Measurements from ENCODE around the gene PML. TPM values are rescaled to one million over a fixed set of nuclear protein-coding genes. Genes with fewer than 3 reads are reported as not detected.

Gene PML
- total RNA-seq, 1 experiment from 2014 or later = 24.6 TPM

- no peak overlapping the region for H2BK120ac ChIP-seq (ENCODE audit: low read depth, low read length, poor library complexity, severe bottlenecking)
- Mint-ChIP-seq H3K4me3 (peak overlapping the region; percentile 90 to 93), H3K9me3 (no peaks in the 10 kb centered on the region; a peak in 1 of 5 replicates), H3K36me3 (ENCODE audit: insufficient read depth in 1 of 3, low read depth in 3 of 3) (peaks cover 0 to 13% (median 8%) of the 10 kb centered on the region in 3 experiments; a peak in 5 of 7 replicates), H3K27ac (peak overlapping the region; percentile 27 to 92 (median 89); a peak in 5 of 7 replicates), H3K4me1 (peaks cover 21 to 28% of the 10 kb centered on the region in 2 experiments), H3K27me3 (ENCODE audit: low read depth) (peaks cover 16% of the 10 kb centered on the region)
- H2BK20ac ChIP-seq (ENCODE audit: low read depth, low read length, poor library complexity, severe bottlenecking) = no peak overlapping the region
- no peak overlapping the region for H2BK12ac ChIP-seq (ENCODE audit: insufficient read length, low read depth, low read length)
- H3K4me2 ChIP-seq (ENCODE audit: insufficient read depth, insufficient read length, low read length) = peak overlapping the region; percentile 83
- H4K20me1 ChIP-seq (ENCODE audit: control insufficient read depth, insufficient read depth, insufficient read length) = no peaks in the 10 kb centered on the region
- no peak overlapping the region for H4K5ac ChIP-seq (ENCODE audit: insufficient read length, low read depth, low read length)
- no peaks in the 10 kb centered on the region for H3K27me3 ChIP-seq (ENCODE audit: insufficient read depth, low read length)
- no peak overlapping the region for H4K91ac ChIP-seq (ENCODE audit: insufficient read length, low read depth, low read length)
- H3K23ac ChIP-seq (ENCODE audit: insufficient read length, low read depth, low read length) = no peak overlapping the region
- no peak for TF ChIP-seq CTCF (conservative IDR thresholded peaks at IDR 0.05)
- H3K9me3 ChIP-seq (ENCODE audit: control insufficient read depth, low read depth, low read length) = no peaks in the 10 kb centered on the region
- H3K79me1 ChIP-seq (ENCODE audit: insufficient read depth, low read depth, low read length, poor library complexity, severe bottlenecking) = peaks cover 3% of the 10 kb centered on the region
- H3K56ac ChIP-seq (ENCODE audit: insufficient read length, low read depth, low read length) = no peak overlapping the region
- no peak overlapping the region for H3K18ac ChIP-seq (ENCODE audit: insufficient read length, low read depth, low read length)
- no peak overlapping the region for H3T11ph ChIP-seq (ENCODE audit: low read length)
- no CpG with 5 or more reads among the region's 18 CpGs for WGBS (ENCODE audit: extremely low coverage, insufficient read length, low lambda C conversion rate)
- H2AK5ac ChIP-seq (ENCODE audit: insufficient read length, low read length) = no peak overlapping the region
- H2BK15ac ChIP-seq (ENCODE audit: low read depth, low read length) = no peak overlapping the region
- DNase-seq = no peak
- no peaks in the 10 kb centered on the region for H3K4me1 ChIP-seq (ENCODE audit: insufficient read depth, low read length)
- peak overlapping the region; percentile 70 for H3K9ac ChIP-seq (ENCODE audit: extremely low read depth, insufficient read length, low read length)
- peaks cover 11% of the 10 kb centered on the region for H3K23me2 ChIP-seq (ENCODE audit: insufficient read length, low read depth, low read length, poor library complexity, severe bottlenecking)
- H3K14ac ChIP-seq (ENCODE audit: insufficient read depth, low read length) = peak overlapping the region; percentile 68; the same call in 1 of the 2 replicates
- H2BK5ac ChIP-seq (ENCODE audit: insufficient read length, low read length) = no peak overlapping the region
- no peak overlapping the region for H3K27ac ChIP-seq (ENCODE audit: insufficient read length, low read depth, low read length)
- no peak overlapping the region for H4K8ac ChIP-seq (replicated peaks; ENCODE audit: insufficient read length, low read depth, low read length)
- no peaks in the 10 kb centered on the region; the same call in 1 of the 2 replicates for H3K79me2 ChIP-seq (ENCODE audit: insufficient read depth, low read length)
- no peak overlapping the region for H3K4ac ChIP-seq (ENCODE audit: low read depth, low read length)
- H2AFZ ChIP-seq (ENCODE audit: low read length) = no peak overlapping the region
Measured at GRCh38 chr15:73994912-73995622, 551 bp downstream of the PML start.

Measured in H9 (cell line).